ENCODE data around the gene SH3BGRL3. TPM values are rescaled to one million over a fixed set of nuclear protein-coding genes. Genes with fewer than 3 reads are reported as not detected.
"Not testable (repeated sequence)": the region's sequence is repeated elsewhere in the genome, so short reads cannot be mapped to it uniquely, and the experiment has no call there.

SH3BGRL3 gene
- total RNA-seq (2014; rRNA removed; shearing (Covaris generic); ENCODE audit: low replicate concordance): 108 and 143 TPM in 2 replicates

DNA sequence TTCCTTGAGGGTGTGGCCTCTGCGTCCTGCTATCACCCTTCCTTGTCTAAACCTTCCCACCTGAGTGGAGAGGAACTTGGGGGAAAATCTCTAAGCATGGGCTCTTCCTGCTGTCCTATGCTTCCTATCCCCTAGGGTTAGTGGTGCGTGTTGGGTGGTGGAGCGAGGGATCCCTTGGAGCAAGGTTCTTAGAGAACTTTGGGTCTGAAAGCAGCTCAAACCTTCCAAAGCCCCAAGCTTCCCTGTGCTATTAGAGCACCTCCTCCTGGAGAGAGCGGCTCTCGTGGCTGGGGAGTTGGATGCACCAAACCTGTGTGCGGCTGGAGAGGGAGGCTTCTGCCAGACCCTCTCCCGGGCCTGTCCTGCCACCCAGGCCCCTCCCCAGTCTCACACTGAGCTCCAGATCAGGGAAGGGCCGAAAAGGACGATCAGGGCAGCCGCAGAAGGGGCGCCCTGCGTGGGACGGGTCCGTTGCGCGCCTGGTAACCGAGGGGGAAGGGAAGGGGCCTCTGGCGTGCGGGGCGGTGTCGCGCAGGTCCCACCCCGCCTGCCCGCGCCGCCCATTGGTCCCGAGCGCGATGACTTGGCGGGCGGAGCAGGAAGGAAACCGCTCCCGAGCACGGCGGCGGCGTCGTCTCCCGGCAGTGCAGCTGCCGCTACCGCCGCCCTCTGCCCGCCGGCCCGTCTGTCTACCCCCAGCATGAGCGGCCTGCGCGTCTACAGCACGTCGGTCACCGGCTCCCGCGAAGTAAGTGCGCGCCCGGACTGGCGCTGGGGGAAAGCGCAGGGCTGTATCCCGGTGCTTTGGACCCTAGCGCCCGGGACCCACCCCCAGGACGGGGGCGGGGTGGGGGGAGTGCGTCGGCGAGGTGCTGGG lies at the start of gene SH3BGRL3:
TSS of gene SH3BGRL3 (plus strand) at position 631 of the 877 bp plus-strand sequence. CDS start at position 701, 70 bp downstream.
- DNase-seq: peak; percentile 95
- Histone ChIP-seq H4K20me1 (ENCODE audit: insufficient read depth, low read depth, low read length) (no peaks in the 10 kb centered on the region), H3K9me2 (replicated peaks; ENCODE audit: insufficient read depth, low read length) (no peaks in the 10 kb centered on the region), H3K9me3 (ENCODE audit: low read length) (no peaks in the 10 kb centered on the region), H3K27me3 (ENCODE audit: low read length) (no peaks in the 10 kb centered on the region), H3K4me3 (ENCODE audit: low read length) (peak within 1 kb of the TSS; percentile 73), H2AFZ (ENCODE audit: low read length) (no peak within 1 kb of the TSS), H3K4me1 (ENCODE audit: low read length) (peaks cover 74% of the 10 kb centered on the region), H3K9ac (ENCODE audit: low read length) (peak within 1 kb of the TSS; percentile 81), H3K4me2 (ENCODE audit: low read depth, low read length, poor library complexity, severe bottlenecking) (peak within 1 kb of the TSS; percentile 83), H3K27ac (ENCODE audit: low read length) (peak within 1 kb of the TSS; percentile 98), H3K36me3 (ENCODE audit: insufficient read depth, low read length) (peaks cover 21% of the 10 kb centered on the region), H3K79me2 (ENCODE audit: low read length) (peaks cover 22% of the 10 kb centered on the region)

GRCh38 chr1:26230682-26231081 lies 49.2 kb upstream of the SH3BGRL3 start:
- H4K20me1 ChIP-seq (ENCODE audit: insufficient read depth, low read depth, low read length); H3K9ac ChIP-seq (ENCODE audit: low read length); H3K27me3 ChIP-seq (ENCODE audit: low read length); H3K27ac ChIP-seq (ENCODE audit: low read length); H3K36me3 ChIP-seq (ENCODE audit: insufficient read depth, low read length); H3K9me2 ChIP-seq (replicated peaks; ENCODE audit: insufficient read depth, low read length); H2AFZ ChIP-seq (ENCODE audit: low read length); H3K4me3 ChIP-seq (ENCODE audit: low read length); H3K4me2 ChIP-seq (ENCODE audit: low read depth, low read length, poor library complexity, severe bottlenecking); DNase-seq; H3K9me3 ChIP-seq (ENCODE audit: low read length): not testable (repeated sequence)
- H3K79me2 ChIP-seq (ENCODE audit: low read length): peaks cover 15% of the 10 kb centered on the region
- peaks cover 12% of the 10 kb centered on the region for H3K4me1 ChIP-seq (ENCODE audit: low read length)

- H3K9ac ChIP-seq (ENCODE audit: low read length): peak within 1 kb of the TSS; percentile 95
- peaks cover 34% of the 10 kb centered on the region for H3K4me1 ChIP-seq (ENCODE audit: low read length)
- no peaks in the 10 kb centered on the region for H3K9me3 ChIP-seq (ENCODE audit: low read length)
- H3K4me3 ChIP-seq (ENCODE audit: low read length): peak within 1 kb of the TSS; percentile 96
- H3K27me3 ChIP-seq (ENCODE audit: low read length): no peaks in the 10 kb centered on the region
- peak within 1 kb of the TSS; percentile 61 for H3K27ac ChIP-seq (ENCODE audit: low read length)
- H2AFZ ChIP-seq (ENCODE audit: low read length): peak within 1 kb of the TSS; percentile 100
- DNase-seq: peak; percentile 99
- H3K79me2 ChIP-seq (ENCODE audit: low read length): peaks cover 48% of the 10 kb centered on the region
- H3K9me2 ChIP-seq (replicated peaks; ENCODE audit: insufficient read depth, low read length): no peaks in the 10 kb centered on the region
- H3K4me2 ChIP-seq (ENCODE audit: low read depth, low read length, poor library complexity, severe bottlenecking): peak within 1 kb of the TSS; percentile 91
- H4K20me1 ChIP-seq (ENCODE audit: insufficient read depth, low read depth, low read length): peaks cover 5% of the 10 kb centered on the region; the same call in 1 of the 2 replicates
- peaks cover 6% of the 10 kb centered on the region; the same call in 1 of the 2 replicates for H3K36me3 ChIP-seq (ENCODE audit: insufficient read depth, low read length)
Measured at GRCh38 chr1:26233903-26234643, 45.8 kb upstream of the SH3BGRL3 start, which contains the start of gene CEP85. CEP85 (plus strand) TSS chr1:26234200; CDS start chr1:26239784, 5,584 bp downstream.

DNA sequence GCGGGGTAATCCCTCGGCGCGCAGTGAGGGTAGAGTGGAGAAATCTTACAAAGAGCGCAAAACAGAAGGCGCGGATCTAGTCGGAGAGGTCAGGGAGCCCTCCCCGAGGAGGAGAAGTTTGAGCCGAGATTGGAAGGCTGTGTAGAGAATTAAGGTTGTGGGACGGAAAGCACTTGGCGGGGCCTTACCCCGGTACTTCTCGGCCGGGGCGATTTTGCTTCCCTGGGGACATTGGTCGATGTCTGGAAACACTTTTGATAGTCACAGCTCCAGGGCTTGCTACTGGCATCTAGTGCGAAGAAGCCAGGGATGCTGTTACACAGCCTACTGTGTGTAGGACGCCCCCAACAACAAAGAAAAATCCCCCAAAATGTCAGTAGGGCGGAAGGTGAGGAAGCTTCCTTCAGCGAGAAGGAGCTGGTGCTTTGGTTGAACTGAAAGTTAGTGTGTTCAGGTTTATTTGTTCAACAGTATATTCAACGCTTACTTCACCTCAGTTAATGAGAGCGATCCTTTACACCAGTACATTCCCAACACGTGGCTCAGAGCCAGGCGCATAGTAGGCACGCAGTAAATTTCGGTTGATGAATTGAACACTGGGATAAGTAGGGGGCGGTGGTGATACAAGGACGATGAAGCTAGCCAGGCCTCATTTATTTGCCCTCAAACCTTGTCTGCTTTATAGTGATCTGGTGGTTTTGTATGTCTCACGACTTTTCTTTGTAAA lies 45.1 kb upstream of the SH3BGRL3 start:
- Histone ChIP-seq H4K20me1 (ENCODE audit: insufficient read depth, low read depth, low read length) (peaks cover 5% of the 10 kb centered on the region; the same call in 1 of the 2 replicates), H3K4me3 (ENCODE audit: low read length) (peak overlapping the region; percentile 96), H3K27ac (ENCODE audit: low read length) (peak overlapping the region; percentile 61), H3K9ac (ENCODE audit: low read length) (peak overlapping the region; percentile 95), H3K36me3 (ENCODE audit: insufficient read depth, low read length) (peaks cover 11% of the 10 kb centered on the region), H3K9me3 (ENCODE audit: low read length) (no peaks in the 10 kb centered on the region), H3K27me3 (ENCODE audit: low read length) (no peaks in the 10 kb centered on the region), H2AFZ (ENCODE audit: low read length) (peak overlapping the region; percentile 90), H3K79me2 (ENCODE audit: low read length) (peaks cover 56% of the 10 kb centered on the region), H3K4me2 (ENCODE audit: low read depth, low read length, poor library complexity, severe bottlenecking) (peak overlapping the region; percentile 91), H3K9me2 (replicated peaks; ENCODE audit: insufficient read depth, low read length) (no peaks in the 10 kb centered on the region), H3K4me1 (ENCODE audit: low read length) (peaks cover 34% of the 10 kb centered on the region)
- peak; percentile 63 for DNase-seq

- no peak overlapping the region for H2AFZ ChIP-seq (ENCODE audit: low read length)
Measured at GRCh38 chr1:26237230-26237966, 42.5 kb upstream of the SH3BGRL3 start.

GRCh38 chr1:26239936-26240335 lies 40.0 kb upstream of the SH3BGRL3 start:
- no peak overlapping the region for H2AFZ ChIP-seq (ENCODE audit: low read length)
- DNase-seq: no peak
- H3K79me2 ChIP-seq (ENCODE audit: low read length): peaks cover 93% of the 10 kb centered on the region
- H3K9ac ChIP-seq (ENCODE audit: low read length): no peak overlapping the region
- H4K20me1 ChIP-seq (ENCODE audit: insufficient read depth, low read depth, low read length): peaks cover 7% of the 10 kb centered on the region; the same call in 1 of the 2 replicates
- H3K4me2 ChIP-seq (ENCODE audit: low read depth, low read length, poor library complexity, severe bottlenecking): no peak overlapping the region
- H3K27me3 ChIP-seq (ENCODE audit: low read length): no peaks in the 10 kb centered on the region
- no peaks in the 10 kb centered on the region for H3K9me2 ChIP-seq (replicated peaks; ENCODE audit: insufficient read depth, low read length)
- no peaks in the 10 kb centered on the region for H3K9me3 ChIP-seq (ENCODE audit: low read length)
- no peak overlapping the region for H3K4me3 ChIP-seq (ENCODE audit: low read length)
- peaks cover 25% of the 10 kb centered on the region for H3K36me3 ChIP-seq (ENCODE audit: insufficient read depth, low read length)
- H3K4me1 ChIP-seq (ENCODE audit: low read length): peaks cover 29% of the 10 kb centered on the region
- H3K27ac ChIP-seq (ENCODE audit: low read length): no peak overlapping the region

More at GRCh38 chr1:26237230-26237966, 42.5 kb upstream of the SH3BGRL3 start:
- H3K9ac ChIP-seq (ENCODE audit: low read length): no peak overlapping the region
- no peaks in the 10 kb centered on the region for H3K9me2 ChIP-seq (replicated peaks; ENCODE audit: insufficient read depth, low read length)
- no peaks in the 10 kb centered on the region for H3K27me3 ChIP-seq (ENCODE audit: low read length)
- DNase-seq: no peak
- H4K20me1 ChIP-seq (ENCODE audit: insufficient read depth, low read depth, low read length): peaks cover 5% of the 10 kb centered on the region; the same call in 1 of the 2 replicates
- H3K79me2 ChIP-seq (ENCODE audit: low read length): peaks cover 77% of the 10 kb centered on the region
- H3K4me2 ChIP-seq (ENCODE audit: low read depth, low read length, poor library complexity, severe bottlenecking): peak overlapping the region; percentile 91
- H3K4me1 ChIP-seq (ENCODE audit: low read length): peaks cover 34% of the 10 kb centered on the region
- peak overlapping the region; percentile 52 for H3K27ac ChIP-seq (ENCODE audit: low read length)
- H3K36me3 ChIP-seq (ENCODE audit: insufficient read depth, low read length): peaks cover 13% of the 10 kb centered on the region
- peak overlapping the region; percentile 96; the same call in 1 of the 2 replicates for H3K4me3 ChIP-seq (ENCODE audit: low read length)
- H3K9me3 ChIP-seq (ENCODE audit: low read length): no peaks in the 10 kb centered on the region

DNA sequence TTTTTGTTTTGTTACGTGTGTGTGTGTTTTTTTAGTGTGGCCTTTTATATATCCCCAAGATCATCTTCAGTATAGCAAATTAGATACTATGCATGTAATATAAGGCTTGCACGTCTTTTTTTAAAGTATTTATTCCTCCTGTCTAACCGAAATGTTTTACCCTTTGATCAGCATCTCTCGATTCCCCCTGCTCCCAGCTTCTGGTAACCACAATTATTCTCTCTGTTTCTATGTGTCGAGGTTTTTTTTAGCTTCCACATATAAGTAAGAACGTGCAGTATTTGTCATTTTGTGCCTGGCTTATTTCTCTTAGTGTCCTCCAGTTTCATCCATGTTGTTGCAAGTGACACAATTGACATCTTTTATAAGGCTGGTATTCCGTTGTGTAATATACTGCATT lies 27.2 kb upstream of the SH3BGRL3 start:
- no peak for DNase-seq
- H3K79me2 ChIP-seq (ENCODE audit: low read length): peaks cover 71% of the 10 kb centered on the region
- H4K20me1 ChIP-seq (ENCODE audit: insufficient read depth, low read depth, low read length): no peaks in the 10 kb centered on the region
- no peak overlapping the region for H3K27ac ChIP-seq (ENCODE audit: low read length)
- no peak overlapping the region for H2AFZ ChIP-seq (ENCODE audit: low read length)
- peaks cover 17% of the 10 kb centered on the region for H3K36me3 ChIP-seq (ENCODE audit: insufficient read depth, low read length)
- no peak overlapping the region for H3K4me2 ChIP-seq (ENCODE audit: low read depth, low read length, poor library complexity, severe bottlenecking)
- H3K9ac ChIP-seq (ENCODE audit: low read length): no peak overlapping the region
- no peaks in the 10 kb centered on the region for H3K27me3 ChIP-seq (ENCODE audit: low read length)
- H3K9me3 ChIP-seq (ENCODE audit: low read length): no peaks in the 10 kb centered on the region
- H3K4me3 ChIP-seq (ENCODE audit: low read length): no peak overlapping the region
- peaks cover 27% of the 10 kb centered on the region for H3K4me1 ChIP-seq (ENCODE audit: low read length)
- no peaks in the 10 kb centered on the region for H3K9me2 ChIP-seq (replicated peaks; ENCODE audit: insufficient read depth, low read length)
